GM18499 (cell line): Measurements from ENCODE around the gene YAE1.

Source experiments
- ATAC-seq: cut with Tn5 transposase; IDR thresholded peaks from one replicate; pipeline ENCODE4 v1.9.1; 2021; ENCODE audit warnings: moderate number of reproducible peaks; ENCODE audit not compliant: insufficient read depth, unreplicated experiment

YAE1 gene

GRCh38 chr7:39605087-39605486 is 38.9 kb downstream of the YAE1 start:
- no peak for ATAC-seq

- ATAC-seq = no peak
These were observed 40.1 kb downstream of the YAE1 start for GRCh38 chr7:39606352-39606751.

- ATAC-seq = no peak
These were observed 40.7 kb downstream of the YAE1 start for GRCh38 chr7:39606941-39607340.

- no peak for ATAC-seq
These were observed 41.7 kb downstream of the YAE1 start for GRCh38 chr7:39607865-39608264.

GRCh38 chr7:39608278-39608677 is 42.1 kb downstream of the YAE1 start:
- no peak for ATAC-seq

GRCh38 chr7:39609113-39609934 is 43.1 kb downstream of the YAE1 start:
- ATAC-seq = no peak

GRCh38 chr7:39609935-39610263 is 43.7 kb downstream of the YAE1 start:
- ATAC-seq = no peak

- no peak for ATAC-seq
These were observed 47.4 kb downstream of the YAE1 start for GRCh38 chr7:39613577-39613976.

GRCh38 chr7:39614299-39614698 is 48.1 kb downstream of the YAE1 start:
- ATAC-seq = no peak

GRCh38 chr7:39615350-39615975 is 49.3 kb downstream of the YAE1 start:
- no peak for ATAC-seq

- no peak for ATAC-seq
These were observed 49.9 kb downstream of the YAE1 start for GRCh38 chr7:39616138-39616537.

GRCh38 chr7:39617005-39617404 is 50.8 kb downstream of the YAE1 start:
- no peak for ATAC-seq

GRCh38 chr7:39618868-39619267 is 52.7 kb downstream of the YAE1 start:
- no peak for ATAC-seq

- no peak for ATAC-seq
These were observed 54.3 kb downstream of the YAE1 start for GRCh38 chr7:39620486-39620885.

GRCh38 chr7:39621261-39621660 is 55.1 kb downstream of the YAE1 start:
- ATAC-seq = no peak

GRCh38 chr7:39621784-39622411 is 55.7 kb downstream of the YAE1 start:
- no peak for ATAC-seq
